GM18520 (cell line): Measurements from ENCODE around the gene GPR68.

Experiments
- ATAC-seq: cut with Tn5 transposase; IDR thresholded peaks from one replicate; pipeline ENCODE4 v1.9.1; 2021; ENCODE audit not compliant: unreplicated experiment

GPR68 gene

GRCh38 chr14:91244501-91244901, at the start of gene GPR68:
Gene GPR68, minus strand, starts transcription at chr14:91244704. Its CDS starts 9,654 bp downstream, at chr14:91235050.
- no peak for ATAC-seq

GRCh38 chr14:91294153-91294552, 49.6 kb upstream of the GPR68 start:
- ATAC-seq = no peak

- ATAC-seq = no peak
These were observed 48.8 kb upstream of the GPR68 start for GRCh38 chr14:91293281-91293680.

GRCh38 chr14:91292491-91292890, 48.0 kb upstream of the GPR68 start:
- no peak for ATAC-seq

GRCh38 chr14:91291786-91292405, 47.4 kb upstream of the GPR68 start:
- ATAC-seq = no peak

GRCh38 chr14:91290986-91291385, 46.5 kb upstream of the GPR68 start:
- no peak for ATAC-seq

- no peak for ATAC-seq
These were observed 45.0 kb upstream of the GPR68 start for GRCh38 chr14:91289464-91289863.

GRCh38 chr14:91288876-91289275, 44.4 kb upstream of the GPR68 start:
- ATAC-seq = no peak

GRCh38 chr14:91286530-91286937, 42.0 kb upstream of the GPR68 start:
- ATAC-seq = no peak

GRCh38 chr14:91284791-91285548, 40.5 kb upstream of the GPR68 start:
- ATAC-seq = no peak

- no peak for ATAC-seq
These were observed 39.8 kb upstream of the GPR68 start for GRCh38 chr14:91284146-91284790.

- no peak for ATAC-seq
These were observed 39.2 kb upstream of the GPR68 start for GRCh38 chr14:91283666-91284065.

- ATAC-seq = no peak
These were observed 38.6 kb upstream of the GPR68 start for GRCh38 chr14:91282954-91283645.

GRCh38 chr14:91281346-91281745, 36.8 kb upstream of the GPR68 start:
- no peak for ATAC-seq

- ATAC-seq = no peak
These were observed 35.6 kb upstream of the GPR68 start for GRCh38 chr14:91280129-91280528.

- no peak for ATAC-seq
These were observed 34.9 kb upstream of the GPR68 start for GRCh38 chr14:91279354-91279753.

GRCh38 chr14:91278383-91278715, 33.8 kb upstream of the GPR68 start:
- ATAC-seq = no peak

- no peak for ATAC-seq
These were observed 33.3 kb upstream of the GPR68 start for GRCh38 chr14:91277546-91278382.

GRCh38 chr14:91274796-91275195, 30.3 kb upstream of the GPR68 start:
- no peak for ATAC-seq

- ATAC-seq = no peak
These were observed 29.4 kb upstream of the GPR68 start for GRCh38 chr14:91273885-91274273.
